NCI-H1436 treated with DMSO at 0.1 percent for 48 hours (cell line): ENCODE results near the gene CDK9.
"Not testable (repeated sequence)": the region's sequence is repeated elsewhere in the genome, so short reads cannot be mapped to it uniquely, and the experiment has no call there.

Source experiments
- DNase-seq: peaks from one replicate; lab custom pipeline; 2025; lab: John Stamatoyannopoulos, UW

CDK9 gene

DNA sequence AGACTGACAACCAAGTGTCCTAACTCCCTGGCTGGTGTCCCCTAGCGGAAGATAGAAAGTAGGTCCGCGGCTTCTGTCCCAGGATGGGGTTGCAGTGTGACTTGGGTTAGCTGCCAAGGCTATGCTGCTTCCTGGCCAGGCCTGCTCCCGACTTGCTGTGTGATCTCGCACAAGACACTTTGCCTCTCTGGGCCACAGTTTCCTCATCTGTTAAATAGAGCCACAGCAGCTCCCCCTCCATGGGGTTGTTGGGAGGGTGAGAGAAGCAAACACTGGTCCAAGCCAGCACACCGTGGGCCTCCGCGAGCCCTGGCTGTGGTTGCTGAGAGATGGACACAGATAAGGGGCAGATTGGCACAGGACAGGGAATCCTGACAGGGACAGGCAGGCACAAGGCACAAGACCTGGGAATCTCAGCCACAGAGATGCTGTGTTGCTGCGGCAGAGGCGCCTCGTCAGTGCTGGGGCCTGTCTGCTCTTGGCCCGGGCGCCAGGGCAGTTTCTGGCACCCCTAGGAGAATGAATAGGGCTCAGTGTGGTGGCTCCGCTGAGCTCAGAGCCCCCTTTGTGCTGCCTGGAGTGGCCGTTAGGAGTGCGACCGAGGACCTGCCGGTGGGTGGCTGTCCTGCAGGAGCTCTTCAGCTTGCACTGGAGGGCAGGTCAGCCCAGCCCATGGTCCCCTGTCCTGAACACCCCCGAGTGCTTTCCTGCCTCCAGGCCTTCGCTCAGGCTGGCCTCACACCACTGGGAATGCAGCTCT, 5.5 kb upstream of the CDK9 start:
- DNase-seq: no peak

DNA sequence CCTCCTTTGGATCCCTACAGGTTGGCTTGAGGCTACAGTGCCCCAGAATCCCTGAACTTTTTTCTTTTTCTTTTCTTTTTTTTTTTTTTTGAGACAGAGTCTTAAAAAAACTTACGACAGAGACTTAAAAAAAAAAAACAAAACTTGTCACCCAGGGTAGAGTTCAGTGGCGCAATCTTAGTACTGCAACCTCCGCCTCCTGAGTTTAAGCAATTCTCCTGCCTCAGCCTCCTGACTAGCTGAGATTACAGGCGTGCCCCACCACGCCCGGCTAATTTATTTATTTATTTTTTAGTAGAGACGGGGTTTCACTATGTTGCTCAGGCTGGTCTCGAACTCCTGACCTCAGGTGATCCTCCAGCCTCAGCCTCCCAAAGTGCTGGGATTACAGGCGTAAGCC, 4.9 kb upstream of the CDK9 start:
- not testable (repeated sequence) for DNase-seq

DNA sequence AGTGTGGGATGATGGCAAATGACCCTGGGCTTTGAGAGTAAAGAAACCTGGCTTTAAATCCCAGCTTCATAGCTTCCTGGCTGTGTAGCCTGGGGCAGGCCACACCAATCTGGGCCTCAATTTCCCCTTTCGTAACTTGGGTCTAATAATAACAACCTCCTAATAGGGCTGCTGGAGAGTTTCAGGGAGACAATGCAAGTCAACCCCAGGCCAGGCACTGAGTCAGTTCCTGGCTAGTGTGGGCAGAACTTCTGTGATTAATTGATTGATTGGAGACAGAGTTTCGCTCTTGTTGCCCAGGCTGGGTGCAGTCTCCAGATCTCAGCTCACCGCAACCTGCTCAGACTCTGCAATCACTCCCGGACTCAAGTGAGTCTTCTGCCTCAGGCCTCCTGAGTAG, 4.0 kb upstream of the CDK9 start:
- no peak for DNase-seq

DNA sequence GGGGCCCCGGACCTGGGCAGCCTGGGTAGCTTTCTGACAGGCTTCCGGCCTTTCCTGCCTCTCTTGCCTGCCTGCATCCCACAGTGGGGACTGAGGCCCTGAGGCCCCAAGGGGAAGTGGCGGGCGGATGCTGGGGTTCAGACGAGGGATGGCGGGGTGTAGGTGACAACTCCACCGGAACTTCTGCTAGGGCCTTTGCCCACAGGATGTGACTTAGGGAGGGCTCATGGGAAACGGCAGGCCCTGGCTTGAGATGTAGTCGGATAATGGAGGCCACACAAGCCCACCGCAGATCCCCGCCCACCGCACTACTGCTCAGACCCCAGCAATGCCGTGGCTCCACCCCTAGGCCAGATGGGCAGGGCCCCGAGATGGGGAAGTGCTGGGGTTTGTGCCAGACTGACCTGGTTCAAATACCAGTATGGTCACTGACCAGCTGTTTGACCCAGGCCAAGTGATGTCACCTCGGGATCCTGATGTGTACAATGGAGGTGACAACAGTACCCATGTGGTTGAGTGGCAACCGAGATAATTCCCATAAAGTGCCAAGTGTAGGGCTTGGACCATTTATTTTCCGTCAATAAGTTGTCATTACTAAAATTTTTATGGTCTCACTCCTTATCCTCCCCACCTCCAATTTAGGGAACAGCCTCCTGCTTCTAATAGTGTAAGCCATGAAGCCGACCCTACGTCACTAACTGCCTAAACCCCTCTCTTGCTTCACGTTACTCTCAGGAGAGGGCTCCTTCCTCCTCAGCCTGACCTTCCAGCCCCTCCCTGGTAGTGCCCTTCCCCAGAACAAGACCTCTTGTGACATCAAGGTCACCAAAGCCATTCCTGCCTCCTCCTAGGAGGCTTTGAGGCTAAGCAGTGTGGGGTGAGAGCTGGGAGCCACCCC, 2.5 kb upstream of the CDK9 start:
- no peak for DNase-seq

- no peak for DNase-seq
Measured at GRCh38 chr9:127785023-127785932, 556 bp upstream of the CDK9 start.

- no peak for DNase-seq
Measured at GRCh38 chr9:127786773-127787104, 905 bp downstream of the CDK9 start.

- DNase-seq: no peak
Measured at GRCh38 chr9:127788337-127789011, 2.6 kb downstream of the CDK9 start.

GRCh38 chr9:127789179-127789578, 3.3 kb downstream of the CDK9 start:
- no peak for DNase-seq

DNA sequence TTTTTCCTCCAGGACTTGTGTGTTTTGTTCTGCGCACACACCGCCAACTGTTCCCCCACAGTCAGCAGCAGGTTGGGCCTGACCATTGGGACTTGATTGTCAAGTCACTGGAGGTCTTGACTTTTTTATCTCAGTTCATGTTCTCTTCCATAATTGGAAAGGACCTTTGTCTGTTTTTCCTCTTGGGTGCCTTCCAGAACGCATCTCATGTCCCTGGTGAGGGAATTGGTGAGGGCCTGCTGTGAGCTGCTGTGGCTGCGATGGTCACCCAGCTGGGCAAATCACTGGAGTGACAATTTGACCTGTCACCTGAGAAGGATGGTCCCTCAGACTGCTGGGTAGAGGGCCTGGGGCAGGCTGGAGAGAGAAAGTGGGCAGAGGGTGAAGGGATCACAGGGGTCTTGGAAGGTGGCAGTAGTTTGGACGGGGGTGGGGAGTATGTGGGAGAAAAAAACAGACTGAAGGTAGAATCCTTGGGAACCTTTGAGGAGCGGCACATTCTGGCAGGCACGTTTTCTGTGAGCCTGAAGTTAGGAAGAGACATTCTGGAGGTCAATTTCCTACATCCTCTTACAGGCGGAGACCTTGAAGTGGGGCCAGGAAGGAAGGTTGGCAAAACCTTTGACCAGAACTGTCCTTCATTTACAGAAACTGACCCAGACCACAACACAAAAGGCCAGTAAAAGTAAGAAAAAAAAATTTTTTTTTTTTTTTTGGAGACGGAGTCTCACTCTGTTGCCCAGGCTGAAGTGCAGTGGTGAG, 4.4 kb downstream of the CDK9 start:
- DNase-seq: no peak

GRCh38 chr9:127791085-127791484, 5.3 kb downstream of the CDK9 start:
- DNase-seq: no peak

DNA sequence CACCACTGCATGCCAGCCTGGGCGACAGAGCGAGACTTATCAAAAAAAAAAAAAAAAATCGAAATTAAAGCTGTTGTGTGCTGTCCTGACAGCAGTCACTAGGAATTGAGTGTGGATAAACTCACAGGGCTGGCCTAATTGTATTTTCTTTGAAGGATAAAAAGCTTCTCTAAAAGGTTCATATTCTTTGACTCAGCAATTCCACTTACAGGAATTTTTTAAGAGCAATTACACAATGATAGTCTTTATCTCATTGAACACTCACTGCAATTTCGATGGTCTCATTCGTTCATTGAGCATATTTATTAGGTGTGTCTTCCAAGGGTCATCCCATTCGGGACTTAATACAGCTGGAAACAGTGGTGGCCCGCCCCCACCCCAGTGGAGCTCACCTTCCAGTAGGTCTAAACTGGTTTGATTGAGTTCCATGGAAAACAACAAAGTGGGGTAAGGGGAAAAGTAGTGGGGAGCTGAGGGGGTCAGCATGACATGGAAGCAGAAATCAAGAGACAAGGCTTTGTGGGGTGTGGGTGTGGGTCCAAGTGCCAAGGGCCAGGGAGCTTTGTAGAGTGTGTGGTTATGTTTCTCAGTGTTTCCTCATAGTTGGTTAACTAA, 6.7 kb downstream of the CDK9 start:
- no peak for DNase-seq

DNA sequence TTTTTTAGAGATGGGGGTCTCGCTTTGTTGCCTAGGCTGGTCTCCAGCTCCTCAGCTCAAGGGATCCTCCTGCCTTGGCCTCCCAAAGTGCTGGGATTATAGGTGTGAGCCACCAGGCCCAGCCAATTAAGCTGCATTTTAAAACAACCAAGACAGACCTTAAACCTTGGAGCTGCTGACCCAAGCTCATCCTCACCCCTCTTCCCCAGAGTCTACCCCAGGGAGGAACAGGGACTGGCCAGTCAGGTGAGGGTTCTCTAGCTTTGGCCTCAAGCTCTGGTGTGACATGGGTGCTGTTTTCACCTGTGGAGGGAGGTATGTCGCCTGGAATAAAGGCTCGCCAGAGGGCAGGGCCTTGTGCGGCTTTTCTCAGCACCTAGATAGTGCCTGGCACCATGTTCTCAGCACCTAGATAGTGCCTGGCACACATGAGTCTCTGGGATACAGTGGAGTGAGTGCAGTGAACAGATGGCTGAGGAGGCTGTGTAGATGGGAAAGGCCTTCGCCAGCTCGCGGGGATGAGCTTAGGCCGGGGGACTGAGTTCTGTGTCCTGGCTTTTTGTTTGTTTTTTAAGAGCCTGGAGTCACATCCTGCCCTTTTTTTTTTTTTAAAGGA, 7.4 kb downstream of the CDK9 start:
- DNase-seq: no peak

GRCh38 chr9:127794001-127794791, 8.4 kb downstream of the CDK9 start:
- no peak for DNase-seq

DNA sequence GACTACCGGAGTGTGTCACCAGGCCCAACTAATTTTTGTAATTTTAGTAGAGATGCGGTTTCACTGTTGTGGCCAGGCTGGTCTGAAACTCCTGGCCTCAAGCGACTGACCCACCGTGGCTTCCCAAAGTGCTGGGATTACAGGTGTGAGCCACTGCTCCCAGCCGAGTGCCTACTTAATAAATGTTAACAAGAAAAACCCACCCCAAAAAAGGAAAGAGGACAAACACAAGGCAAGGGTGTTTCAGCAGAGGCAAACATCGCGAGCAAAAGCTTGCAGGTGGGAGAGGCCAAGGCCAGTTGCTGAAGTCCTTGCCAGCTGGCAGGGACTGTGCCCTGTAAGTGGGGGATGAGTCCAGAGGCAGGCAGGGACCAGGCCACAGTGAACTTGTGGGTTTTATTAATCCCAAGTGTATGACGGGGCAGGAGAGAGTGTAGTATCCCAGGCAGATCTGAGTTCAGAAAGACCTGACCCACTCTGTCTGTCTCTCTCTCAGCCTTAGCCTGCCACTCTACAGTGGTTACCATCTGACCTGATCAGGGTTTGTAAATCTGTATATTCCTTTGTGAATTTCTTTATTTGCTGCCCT, 10.5 kb downstream of the CDK9 start:
- DNase-seq: no peak

DNA sequence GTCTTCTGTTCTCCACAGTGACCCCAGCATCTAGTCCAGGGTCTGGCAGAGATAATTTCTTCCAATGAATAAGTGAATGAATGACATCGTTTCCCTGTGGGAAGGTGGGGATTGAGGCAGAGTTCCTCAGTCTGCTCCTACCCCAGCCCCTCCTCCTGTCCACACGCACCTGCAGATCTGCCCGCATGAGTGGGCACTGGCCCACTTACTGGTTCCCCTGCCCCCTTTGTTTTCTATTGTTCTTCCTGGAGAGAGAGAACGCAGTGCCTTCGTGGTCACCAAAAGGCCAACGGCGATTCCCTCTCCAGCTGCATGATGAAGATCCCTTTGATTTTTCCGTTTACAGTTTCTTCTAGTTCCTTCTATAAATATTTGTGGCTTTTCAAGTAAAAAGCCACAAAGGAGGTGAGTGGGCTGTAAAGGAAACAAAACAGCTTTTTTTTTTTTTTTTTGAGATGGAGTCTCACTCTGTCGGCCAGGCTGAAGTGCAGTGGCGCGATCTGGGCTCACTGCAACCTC, 11.1 kb downstream of the CDK9 start:
- no peak for DNase-seq

DNA sequence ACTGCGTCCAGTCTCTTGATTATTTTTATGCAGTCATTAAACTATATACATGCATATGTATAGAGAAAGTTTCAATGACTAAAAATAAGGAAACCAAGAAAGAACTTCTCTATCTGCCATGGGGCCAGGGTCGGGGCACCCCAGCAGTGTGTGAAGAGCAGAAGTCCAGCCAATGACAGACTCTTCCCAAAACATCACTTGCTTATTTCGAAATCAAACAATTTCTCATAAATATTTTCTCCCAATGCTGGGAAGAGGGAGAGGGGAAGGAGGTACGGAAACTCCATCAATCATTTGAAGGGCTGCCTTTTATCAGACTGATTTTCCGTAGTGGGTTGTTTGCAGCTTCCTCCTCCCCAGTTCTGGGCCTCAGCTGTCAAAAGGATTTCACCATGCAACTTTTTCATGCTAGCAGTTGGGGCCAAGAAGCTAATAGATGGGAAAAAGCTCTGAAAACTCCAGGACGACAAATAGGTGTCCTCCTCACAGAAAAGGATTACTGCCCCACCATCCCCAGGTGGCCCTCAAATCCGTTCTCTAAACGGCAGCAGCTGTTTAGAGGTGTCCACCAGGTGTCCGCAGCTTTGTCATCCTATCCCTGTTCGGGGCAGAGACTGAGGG, 16.2 kb downstream of the CDK9 start:
- no peak for DNase-seq

DNA sequence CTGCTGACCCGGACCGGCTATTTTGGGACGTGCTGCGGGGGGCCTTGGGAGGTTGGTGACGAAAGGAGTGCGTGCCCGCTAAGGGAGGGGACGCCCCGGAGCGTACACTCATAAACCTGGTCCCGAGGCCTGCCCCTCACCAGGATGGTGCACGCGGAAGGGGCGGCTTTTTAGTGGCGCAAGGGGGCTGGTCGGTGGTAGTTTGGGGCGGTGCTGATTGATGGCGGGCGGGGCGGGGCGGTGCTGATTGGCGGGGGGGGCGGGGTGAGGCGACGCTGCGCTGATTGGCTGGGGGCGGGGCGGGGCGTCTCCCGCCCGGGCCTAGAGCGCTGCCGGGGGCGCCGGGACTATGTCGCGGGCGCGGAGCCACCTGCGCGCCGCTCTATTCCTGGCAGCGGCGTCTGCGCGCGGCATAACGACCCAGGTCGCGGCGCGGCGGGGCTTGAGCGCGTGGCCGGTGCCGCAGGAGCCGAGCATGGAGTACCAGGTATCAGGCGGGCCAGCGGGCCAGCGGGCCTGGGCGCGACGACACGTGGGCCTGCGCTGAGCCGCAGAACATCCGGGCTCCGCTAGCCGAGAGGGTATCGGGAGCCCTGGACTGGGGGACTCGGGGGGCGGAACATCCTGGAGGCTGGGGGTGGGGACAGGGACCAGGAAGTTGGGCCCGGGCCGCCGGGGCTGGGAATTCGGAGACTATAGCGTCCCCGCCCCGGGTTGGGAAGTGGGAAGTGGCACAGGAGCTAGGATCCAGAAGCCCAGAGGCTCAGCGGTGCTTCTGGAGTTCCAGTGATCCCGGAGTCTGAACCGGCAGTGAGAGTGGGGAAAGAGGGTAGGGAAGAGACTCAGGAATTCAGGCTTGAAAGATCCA, 17.0 kb downstream of the CDK9 start, which contains the start of gene FPGS:
FPGS (plus strand) TSS at position 307 of the 868 bp plus-strand sequence; CDS start at position 350, 43 bp downstream.
- DNase-seq: no peak
